Measurements from ENCODE around the gene PRCC.
A peak's percentile ranks its signal among the peaks of the same experiment; 100 is the strongest.

Gene PRCC

GRCh38 chr1:156740237-156740740 lies 27.0 kb upstream of the PRCC start:
- Histone ChIP-seq H3K9me3 (no peaks in the 10 kb centered on the region; the same call in 1 of the 2 replicates), H3K4me1 (peaks cover 13% of the 10 kb centered on the region), H3K4me3 (peak overlapping the region; percentile 74), H3K36me3 (replicated peaks) (peaks cover 60% of the 10 kb centered on the region), H3K27me3 (ENCODE audit: low read depth) (no peaks in the 10 kb centered on the region)
- DNase-seq (ENCODE audit: low spot score in 2 of 2) = no peak
- in situ Hi-C loops (cut with MboI; ENCODE audit: low sequenced_read_pairs) = no loop called here

GRCh38 chr1:156740741-156741480 lies 26.4 kb upstream of the PRCC start, which contains the start of gene MRPL24:
Gene MRPL24, minus strand, starts transcription at chr1:156741088. Its CDS starts 2,384 bp downstream, at chr1:156738704.
- DNase-seq (ENCODE audit: low spot score in 2 of 2) = peak; percentile 97 to 99
- peaks cover 63% of the 10 kb centered on the region for H3K36me3 ChIP-seq (replicated peaks)
- H3K4me1 ChIP-seq = peaks cover 13% of the 10 kb centered on the region
- in situ Hi-C loops (cut with MboI; ENCODE audit: low sequenced_read_pairs) = no loop called here
- H3K9me3 ChIP-seq = no peaks in the 10 kb centered on the region; the same call in 1 of the 2 replicates
- no peaks in the 10 kb centered on the region for H3K27me3 ChIP-seq (ENCODE audit: low read depth)
- peak within 1 kb of the TSS; percentile 74 for H3K4me3 ChIP-seq

- H3K4me3 ChIP-seq = 0 out of 2 replicates have a peak overlapping the region, but pooled peaks have one; percentile 6
- peaks cover 20% of the 10 kb centered on the region for H3K4me1 ChIP-seq
- no peak for DNase-seq (ENCODE audit: low spot score in 2 of 2)
- peaks cover 61% of the 10 kb centered on the region for H3K36me3 ChIP-seq (replicated peaks)
- no peaks in the 10 kb centered on the region; the same call in 1 of the 2 replicates for H3K9me3 ChIP-seq
- in situ Hi-C loops (cut with MboI; ENCODE audit: low sequenced_read_pairs) = no loop called here
- H3K27me3 ChIP-seq (ENCODE audit: low read depth) = no peaks in the 10 kb centered on the region
These were observed 25.8 kb upstream of the PRCC start for GRCh38 chr1:156741481-156741983.

- Histone ChIP-seq H3K9me3 (no peaks in the 10 kb centered on the region; the same call in 1 of the 2 replicates), H3K27me3 (ENCODE audit: low read depth) (no peaks in the 10 kb centered on the region), H3K4me1 (peaks cover 24% of the 10 kb centered on the region), H3K4me3 (0 out of 2 replicates have a peak overlapping the region, but pooled peaks have one; percentile 6), H3K36me3 (replicated peaks) (peaks cover 56% of the 10 kb centered on the region)
- in situ Hi-C loops (cut with MboI; ENCODE audit: low sequenced_read_pairs) = no loop called here
- DNase-seq (ENCODE audit: low spot score in 2 of 2) = no peak
These were observed 25.3 kb upstream of the PRCC start for GRCh38 chr1:156742017-156742416.

GRCh38 chr1:156742801-156743200 lies 24.5 kb upstream of the PRCC start:
- Histone ChIP-seq H3K4me1 (peaks cover 28% of the 10 kb centered on the region), H3K36me3 (replicated peaks) (peaks cover 48% of the 10 kb centered on the region), H3K4me3 (no peak overlapping the region), H3K9me3 (no peaks in the 10 kb centered on the region; the same call in 1 of the 2 replicates), H3K27me3 (ENCODE audit: low read depth) (no peaks in the 10 kb centered on the region)
- in situ Hi-C loops (cut with MboI; ENCODE audit: low sequenced_read_pairs) = no loop called here
- no peak for DNase-seq (ENCODE audit: low spot score in 2 of 2)

GRCh38 chr1:156743367-156744302 lies 23.7 kb upstream of the PRCC start:
- in situ Hi-C loops (cut with MboI; ENCODE audit: low sequenced_read_pairs) = no loop called here
- no peak for DNase-seq (ENCODE audit: low spot score in 2 of 2)
- Histone ChIP-seq H3K27me3 (ENCODE audit: low read depth) (no peaks in the 10 kb centered on the region), H3K9me3 (no peaks in the 10 kb centered on the region; the same call in 1 of the 2 replicates), H3K4me1 (peaks cover 36% of the 10 kb centered on the region), H3K36me3 (replicated peaks) (peaks cover 42% of the 10 kb centered on the region), H3K4me3 (no peak overlapping the region)

GRCh38 chr1:156744344-156744743 lies 23.0 kb upstream of the PRCC start:
- Histone ChIP-seq H3K4me1 (peaks cover 43% of the 10 kb centered on the region), H3K4me3 (no peak overlapping the region), H3K27me3 (ENCODE audit: low read depth) (no peaks in the 10 kb centered on the region), H3K9me3 (no peaks in the 10 kb centered on the region; the same call in 1 of the 2 replicates), H3K36me3 (replicated peaks) (peaks cover 48% of the 10 kb centered on the region)
- no peak for DNase-seq (ENCODE audit: low spot score in 2 of 2)
- in situ Hi-C loops (cut with MboI; ENCODE audit: low sequenced_read_pairs) = no loop called here

- in situ Hi-C loops (cut with MboI; ENCODE audit: low sequenced_read_pairs) = no loop called here
- peaks cover 52% of the 10 kb centered on the region for H3K36me3 ChIP-seq (replicated peaks)
These were observed 22.4 kb upstream of the PRCC start for GRCh38 chr1:156744786-156745419.

GRCh38 chr1:156745881-156746280 lies 21.5 kb upstream of the PRCC start:
- Histone ChIP-seq H3K27me3 (ENCODE audit: low read depth) (no peaks in the 10 kb centered on the region), H3K9me3 (no peaks in the 10 kb centered on the region; the same call in 1 of the 2 replicates), H3K4me1 (peaks cover 40% of the 10 kb centered on the region), H3K4me3 (no peak overlapping the region), H3K36me3 (replicated peaks) (peaks cover 52% of the 10 kb centered on the region)
- in situ Hi-C loops (cut with MboI; ENCODE audit: low sequenced_read_pairs) = no loop called here
- DNase-seq (ENCODE audit: low spot score in 2 of 2) = no peak

More at GRCh38 chr1:156744786-156745419, 22.4 kb upstream of the PRCC start:
- H3K9me3 ChIP-seq = no peaks in the 10 kb centered on the region; the same call in 1 of the 2 replicates
- H3K4me3 ChIP-seq = no peak overlapping the region
- H3K27me3 ChIP-seq (ENCODE audit: low read depth) = no peaks in the 10 kb centered on the region
- H3K4me1 ChIP-seq = peaks cover 42% of the 10 kb centered on the region
- DNase-seq (ENCODE audit: low spot score in 2 of 2) = no peak

- DNase-seq (ENCODE audit: low spot score in 2 of 2) = no peak
- H3K4me1 ChIP-seq = peaks cover 39% of the 10 kb centered on the region
- in situ Hi-C loops (cut with MboI; ENCODE audit: low sequenced_read_pairs) = no loop called here
These were observed 21.0 kb upstream of the PRCC start for GRCh38 chr1:156746406-156746727.

GRCh38 chr1:156746728-156747631 lies 20.4 kb upstream of the PRCC start:
- peaks cover 46% of the 10 kb centered on the region for H3K36me3 ChIP-seq (replicated peaks)
- no peaks in the 10 kb centered on the region for H3K27me3 ChIP-seq (ENCODE audit: low read depth)
- no peaks in the 10 kb centered on the region; the same call in 1 of the 2 replicates for H3K9me3 ChIP-seq
- in situ Hi-C loops (cut with MboI; ENCODE audit: low sequenced_read_pairs) = no loop called here
- DNase-seq (ENCODE audit: low spot score in 2 of 2) = peak; percentile 76 to 97
- H3K4me3 ChIP-seq = peak overlapping the region; percentile 77
- H3K4me1 ChIP-seq = peaks cover 32% of the 10 kb centered on the region

More at GRCh38 chr1:156746406-156746727, 21.0 kb upstream of the PRCC start:
- Histone ChIP-seq H3K36me3 (replicated peaks) (peaks cover 52% of the 10 kb centered on the region), H3K4me3 (no peak overlapping the region; the same call in 1 of the 2 replicates), H3K9me3 (no peaks in the 10 kb centered on the region; the same call in 1 of the 2 replicates), H3K27me3 (ENCODE audit: low read depth) (no peaks in the 10 kb centered on the region)
